NCI-H2196 (cell line): ENCODE measurements around the gene RPRD2.

Experiments used
- DNase-seq: peaks from one replicate; lab custom pipeline; 2025; ENCODE audit not compliant: unreplicated experiment; lab: John Stamatoyannopoulos, UW

RPRD2 gene

GRCh38 chr1:150513351-150513791, 149.4 kb downstream of the RPRD2 start:
- DNase-seq: no peak

GRCh38 chr1:150514260-150514659, 150.3 kb downstream of the RPRD2 start:
- no peak for DNase-seq

GRCh38 chr1:150514913-150515327, 151.0 kb downstream of the RPRD2 start:
- no peak for DNase-seq

GRCh38 chr1:150515328-150516049, 151.5 kb downstream of the RPRD2 start, which contains the start of gene FALEC:
TSS of gene FALEC (plus strand) at chr1:150515752.
- peak; percentile 96 for DNase-seq

- DNase-seq: no peak
Measured at GRCh38 chr1:150516050-150516591, 152.2 kb downstream of the RPRD2 start.

GRCh38 chr1:150516616-150517015, 152.7 kb downstream of the RPRD2 start:
- DNase-seq: no peak

GRCh38 chr1:150521196-150521968, 157.4 kb downstream of the RPRD2 start:
- DNase-seq: no peak

GRCh38 chr1:150525348-150525747, 161.4 kb downstream of the RPRD2 start:
- no peak for DNase-seq
